ENCODE results near the gene BTNL8. TPM values are rescaled to one million over a fixed set of nuclear protein-coding genes. Genes with fewer than 3 reads are reported as not detected.
A peak's percentile ranks its signal among the peaks of the same experiment; 100 is the strongest.

The BTNL8 gene
- total and polyA plus RNA-seq, 2 of the 13 experiments (the other 11 are each of a cell fraction or from before 2014, with no cell fraction given) = not detected

DNA sequence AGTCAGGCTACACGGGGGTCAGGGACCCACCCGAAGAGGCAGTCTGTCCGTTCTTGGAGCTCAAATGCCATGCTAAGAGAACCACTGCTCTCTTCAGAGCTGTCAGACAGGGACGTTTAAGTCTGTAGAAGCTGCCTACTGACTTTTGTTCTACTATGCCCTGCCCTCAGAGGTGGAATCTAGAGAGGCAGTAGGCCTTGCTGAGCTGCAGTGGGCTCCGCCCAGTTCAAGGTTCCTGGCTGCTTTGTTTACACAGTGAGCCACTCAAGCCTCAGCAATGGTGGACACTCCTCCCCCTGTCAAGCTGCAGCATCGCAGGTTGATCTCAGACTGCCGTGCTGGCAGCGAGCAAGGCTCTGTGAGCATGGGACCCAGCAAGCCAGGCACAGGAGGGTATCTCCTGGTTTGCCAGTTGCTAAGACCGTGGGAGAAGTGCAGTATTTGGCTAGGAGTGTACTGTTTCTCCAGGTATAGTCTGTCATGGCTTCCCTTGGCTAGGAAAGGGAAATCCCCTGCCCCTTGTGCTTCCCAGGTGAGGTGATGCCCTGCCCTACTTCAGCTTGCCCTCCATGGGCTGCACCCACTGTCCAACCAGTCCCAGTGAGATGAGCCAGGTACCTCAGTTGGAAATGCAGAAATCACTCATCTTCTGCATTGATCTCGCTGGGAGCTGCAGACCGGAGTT is 13.0 kb upstream of the BTNL8 start (continued):
- TF ChIP-seq ZNF431 (CRISPR knock-in tag; IDR thresholded peaks at IDR 0.05; ENCODE audit: borderline replicate concordance, low read depth) (0 out of 2 replicates have a peak, but pooled peaks have one; percentile 21), SMAD3 (CRISPR knock-in tag; IDR thresholded peaks at IDR 0.05) (0 out of 2 replicates have a peak, but pooled peaks have one; percentile 43), CCDC6 (CRISPR knock-in tag; IDR thresholded peaks at IDR 0.05) (0 out of 2 replicates have a peak, but pooled peaks have one; percentile 27), PATZ1 (CRISPR knock-in tag; IDR thresholded peaks at IDR 0.05) (peak; percentile 58; the same call in 1 of the 2 replicates), ESRRA (CRISPR knock-in tag; IDR thresholded peaks at IDR 0.05; ENCODE audit: low read depth) (0 out of 2 replicates have a peak, but pooled peaks have one; percentile 25), ATF7-NPFF (CRISPR knock-in tag; IDR thresholded peaks at IDR 0.05; ENCODE audit: low read depth) (peak; percentile 62; the same call in 1 of the 2 replicates), ELF3 (CRISPR knock-in tag; IDR thresholded peaks at IDR 0.05) (peak; percentile 64; the same call in 1 of the 2 replicates), RXRB (CRISPR knock-in tag; IDR thresholded peaks at IDR 0.05; ENCODE audit: borderline replicate concordance) (peak; percentile 71; the same call in 1 of the 2 replicates), ZNF12 (CRISPR knock-in tag; IDR thresholded peaks at IDR 0.05) (peak; percentile 63; the same call in 1 of the 2 replicates), MED1 (CRISPR knock-in tag; IDR thresholded peaks at IDR 0.05) (peak; percentile 37; the same call in 1 of the 2 replicates), RXRA (CRISPR knock-in tag; IDR thresholded peaks at IDR 0.05) (peak; percentile 69), ZNF687 (CRISPR knock-in tag; IDR thresholded peaks at IDR 0.05) (peak; percentile 73)
- TF ChIP-seq, protein P1, sequence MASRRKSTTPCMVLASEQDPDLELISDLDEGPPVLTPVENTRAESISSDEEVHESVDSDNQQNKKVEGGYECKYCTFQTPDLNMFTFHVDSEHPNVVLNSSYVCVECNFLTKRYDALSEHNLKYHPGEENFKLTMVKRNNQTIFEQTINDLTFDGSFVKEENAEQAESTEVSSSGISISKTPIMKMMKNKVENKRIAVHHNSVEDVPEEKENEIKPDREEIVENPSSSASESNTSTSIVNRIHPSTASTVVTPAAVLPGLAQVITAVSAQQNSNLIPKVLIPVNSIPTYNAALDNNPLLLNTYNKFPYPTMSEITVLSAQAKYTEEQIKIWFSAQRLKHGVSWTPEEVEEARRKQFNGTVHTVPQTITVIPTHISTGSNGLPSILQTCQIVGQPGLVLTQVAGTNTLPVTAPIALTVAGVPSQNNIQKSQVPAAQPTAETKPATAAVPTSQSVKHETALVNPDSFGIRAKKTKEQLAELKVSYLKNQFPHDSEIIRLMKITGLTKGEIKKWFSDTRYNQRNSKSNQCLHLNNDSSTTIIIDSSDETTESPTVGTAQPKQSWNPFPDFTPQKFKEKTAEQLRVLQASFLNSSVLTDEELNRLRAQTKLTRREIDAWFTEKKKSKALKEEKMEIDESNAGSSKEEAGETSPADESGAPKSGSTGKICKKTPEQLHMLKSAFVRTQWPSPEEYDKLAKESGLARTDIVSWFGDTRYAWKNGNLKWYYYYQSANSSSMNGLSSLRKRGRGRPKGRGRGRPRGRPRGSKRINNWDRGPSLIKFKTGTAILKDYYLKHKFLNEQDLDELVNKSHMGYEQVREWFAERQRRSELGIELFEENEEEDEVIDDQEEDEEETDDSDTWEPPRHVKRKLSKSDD (CRISPR knock-in tag; IDR thresholded peaks at IDR 0.05; ENCODE audit: low read depth) = 0 out of 2 replicates have a peak, but pooled peaks have one; percentile 64
- TF ChIP-seq, protein P2, sequence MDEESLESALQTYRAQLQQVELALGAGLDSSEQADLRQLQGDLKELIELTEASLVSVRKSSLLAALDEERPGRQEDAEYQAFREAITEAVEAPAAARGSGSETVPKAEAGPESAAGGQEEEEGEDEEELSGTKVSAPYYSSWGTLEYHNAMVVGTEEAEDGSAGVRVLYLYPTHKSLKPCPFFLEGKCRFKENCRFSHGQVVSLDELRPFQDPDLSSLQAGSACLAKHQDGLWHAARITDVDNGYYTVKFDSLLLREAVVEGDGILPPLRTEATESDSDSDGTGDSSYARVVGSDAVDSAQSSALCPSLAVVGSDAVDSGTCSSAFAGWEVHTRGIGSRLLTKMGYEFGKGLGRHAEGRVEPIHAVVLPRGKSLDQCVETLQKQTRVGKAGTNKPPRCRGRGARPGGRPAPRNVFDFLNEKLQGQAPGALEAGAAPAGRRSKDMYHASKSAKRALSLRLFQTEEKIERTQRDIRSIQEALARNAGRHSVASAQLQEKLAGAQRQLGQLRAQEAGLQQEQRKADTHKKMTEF (CRISPR knock-in tag; IDR thresholded peaks at IDR 0.05) = peak; percentile 62; the same call in 1 of the 2 replicates
- TF ChIP-seq, protein P3, sequence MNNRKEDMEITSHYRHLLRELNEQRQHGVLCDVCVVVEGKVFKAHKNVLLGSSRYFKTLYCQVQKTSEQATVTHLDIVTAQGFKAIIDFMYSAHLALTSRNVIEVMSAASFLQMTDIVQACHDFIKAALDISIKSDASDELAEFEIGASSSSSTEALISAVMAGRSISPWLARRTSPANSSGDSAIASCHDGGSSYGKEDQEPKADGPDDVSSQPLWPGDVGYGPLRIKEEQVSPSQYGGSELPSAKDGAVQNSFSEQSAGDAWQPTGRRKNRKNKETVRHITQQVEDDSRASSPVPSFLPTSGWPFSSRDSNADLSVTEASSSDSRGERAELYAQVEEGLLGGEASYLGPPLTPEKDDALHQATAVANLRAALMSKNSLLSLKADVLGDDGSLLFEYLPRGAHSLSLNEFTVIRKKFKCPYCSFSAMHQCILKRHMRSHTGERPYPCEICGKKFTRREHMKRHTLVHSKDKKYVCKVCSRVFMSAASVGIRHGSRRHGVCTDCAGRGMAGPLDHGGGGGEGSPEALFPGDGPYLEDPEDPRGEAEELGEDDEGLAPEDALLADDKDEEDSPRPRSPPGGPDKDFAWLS (CRISPR knock-in tag; IDR thresholded peaks at IDR 0.05; ENCODE audit: borderline replicate concordance) = 0 out of 2 replicates have a peak, but pooled peaks have one; percentile 64

Measured in HepG2 (cell line).